ENCODE results near the gene ZBTB32. TPM values are rescaled to one million over a fixed set of nuclear protein-coding genes. Genes with fewer than 3 reads are reported as not detected.
"Not testable (repeated sequence)": the region's sequence is repeated elsewhere in the genome, so short reads cannot be mapped to it uniquely, and the experiment has no call there.

Gene ZBTB32, protein sequence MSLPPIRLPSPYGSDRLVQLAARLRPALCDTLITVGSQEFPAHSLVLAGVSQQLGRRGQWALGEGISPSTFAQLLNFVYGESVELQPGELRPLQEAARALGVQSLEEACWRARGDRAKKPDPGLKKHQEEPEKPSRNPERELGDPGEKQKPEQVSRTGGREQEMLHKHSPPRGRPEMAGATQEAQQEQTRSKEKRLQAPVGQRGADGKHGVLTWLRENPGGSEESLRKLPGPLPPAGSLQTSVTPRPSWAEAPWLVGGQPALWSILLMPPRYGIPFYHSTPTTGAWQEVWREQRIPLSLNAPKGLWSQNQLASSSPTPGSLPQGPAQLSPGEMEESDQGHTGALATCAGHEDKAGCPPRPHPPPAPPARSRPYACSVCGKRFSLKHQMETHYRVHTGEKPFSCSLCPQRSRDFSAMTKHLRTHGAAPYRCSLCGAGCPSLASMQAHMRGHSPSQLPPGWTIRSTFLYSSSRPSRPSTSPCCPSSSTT
- total RNA-seq (ENCODE audit: unreplicated experiment) = not detected
- long read RNA-seq = 0 reads

GRCh38 chr19:35704218-35704617 is at the start of gene ZBTB32:
Gene ZBTB32, plus strand, starts transcription at chr19:35704558. Its CDS starts 10,069 bp downstream, at chr19:35714627.
- H3K4me1 Mint-ChIP-seq (ENCODE audit: low read depth, unreplicated experiment) = no peaks in the 10 kb centered on the region
- peaks cover 7% of the 10 kb centered on the region for H3K27me3 Mint-ChIP-seq (ENCODE audit: unreplicated experiment)
- H3K9me3 Mint-ChIP-seq (ENCODE audit: unreplicated experiment) = peaks cover 4% of the 10 kb centered on the region
- TF ChIP-seq CTCF (IDR thresholded peaks at IDR 0.05; ENCODE audit: partially characterized antibody, unreplicated experiment) = no peak
- no peak for DNase-seq
- no peak within 1 kb of the TSS for H3K27ac Mint-ChIP-seq (ENCODE audit: unreplicated experiment)
- H3K36me3 Mint-ChIP-seq (ENCODE audit: unreplicated experiment) = no peaks in the 10 kb centered on the region
- H3K4me3 Mint-ChIP-seq (ENCODE audit: unreplicated experiment) = no peak within 1 kb of the TSS

DNA sequence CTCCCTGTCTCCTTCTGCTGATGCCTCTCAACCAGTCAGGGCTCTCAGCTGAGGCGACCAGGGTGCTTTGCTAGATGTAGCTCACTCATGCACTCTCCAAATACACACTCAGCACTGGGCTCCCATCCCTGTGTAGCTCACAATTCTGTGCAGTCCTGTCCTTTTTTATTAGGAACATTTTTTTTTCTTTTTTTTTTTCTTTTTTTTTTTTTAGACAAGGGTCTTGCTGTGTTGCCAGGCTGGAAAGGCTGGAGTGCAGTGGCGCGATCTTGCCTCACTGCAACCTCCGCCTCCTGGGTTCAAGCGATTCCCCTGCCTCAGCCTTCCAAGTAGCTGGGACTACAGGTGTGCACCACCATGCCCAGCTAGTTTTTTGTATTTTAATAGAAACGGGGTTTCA is 49.5 kb upstream of the ZBTB32 start:
- not testable (repeated sequence) for H3K27me3 Mint-ChIP-seq (ENCODE audit: unreplicated experiment); H3K4me3 Mint-ChIP-seq (ENCODE audit: unreplicated experiment); H3K27ac Mint-ChIP-seq (ENCODE audit: unreplicated experiment); H3K36me3 Mint-ChIP-seq (ENCODE audit: unreplicated experiment); H3K4me1 Mint-ChIP-seq (ENCODE audit: low read depth, unreplicated experiment); H3K9me3 Mint-ChIP-seq (ENCODE audit: unreplicated experiment); DNase-seq

- H3K4me1 Mint-ChIP-seq (ENCODE audit: low read depth, unreplicated experiment) = no peaks in the 10 kb centered on the region
- no peak for TF ChIP-seq CTCF (IDR thresholded peaks at IDR 0.05; ENCODE audit: partially characterized antibody, unreplicated experiment)
- peaks cover 2% of the 10 kb centered on the region for H3K9me3 Mint-ChIP-seq (ENCODE audit: unreplicated experiment)
- no peak overlapping the region for H3K27ac Mint-ChIP-seq (ENCODE audit: unreplicated experiment)
- no peak overlapping the region for H3K4me3 Mint-ChIP-seq (ENCODE audit: unreplicated experiment)
- H3K36me3 Mint-ChIP-seq (ENCODE audit: unreplicated experiment) = peaks cover 3% of the 10 kb centered on the region
- H3K27me3 Mint-ChIP-seq (ENCODE audit: unreplicated experiment) = no peaks in the 10 kb centered on the region
- DNase-seq = no peak
Measured at GRCh38 chr19:35655600-35655999, 48.8 kb upstream of the ZBTB32 start.

- Mint-ChIP-seq H3K36me3 (ENCODE audit: unreplicated experiment) (peaks cover 3% of the 10 kb centered on the region), H3K9me3 (ENCODE audit: unreplicated experiment) (peaks cover 2% of the 10 kb centered on the region), H3K4me3 (ENCODE audit: unreplicated experiment) (no peak overlapping the region), H3K27ac (ENCODE audit: unreplicated experiment) (no peak overlapping the region), H3K4me1 (ENCODE audit: low read depth, unreplicated experiment) (no peaks in the 10 kb centered on the region), H3K27me3 (ENCODE audit: unreplicated experiment) (no peaks in the 10 kb centered on the region)
- no peak for TF ChIP-seq CTCF (IDR thresholded peaks at IDR 0.05; ENCODE audit: partially characterized antibody, unreplicated experiment)
- no peak for DNase-seq
Measured at GRCh38 chr19:35656700-35657099, 47.7 kb upstream of the ZBTB32 start.

DNA sequence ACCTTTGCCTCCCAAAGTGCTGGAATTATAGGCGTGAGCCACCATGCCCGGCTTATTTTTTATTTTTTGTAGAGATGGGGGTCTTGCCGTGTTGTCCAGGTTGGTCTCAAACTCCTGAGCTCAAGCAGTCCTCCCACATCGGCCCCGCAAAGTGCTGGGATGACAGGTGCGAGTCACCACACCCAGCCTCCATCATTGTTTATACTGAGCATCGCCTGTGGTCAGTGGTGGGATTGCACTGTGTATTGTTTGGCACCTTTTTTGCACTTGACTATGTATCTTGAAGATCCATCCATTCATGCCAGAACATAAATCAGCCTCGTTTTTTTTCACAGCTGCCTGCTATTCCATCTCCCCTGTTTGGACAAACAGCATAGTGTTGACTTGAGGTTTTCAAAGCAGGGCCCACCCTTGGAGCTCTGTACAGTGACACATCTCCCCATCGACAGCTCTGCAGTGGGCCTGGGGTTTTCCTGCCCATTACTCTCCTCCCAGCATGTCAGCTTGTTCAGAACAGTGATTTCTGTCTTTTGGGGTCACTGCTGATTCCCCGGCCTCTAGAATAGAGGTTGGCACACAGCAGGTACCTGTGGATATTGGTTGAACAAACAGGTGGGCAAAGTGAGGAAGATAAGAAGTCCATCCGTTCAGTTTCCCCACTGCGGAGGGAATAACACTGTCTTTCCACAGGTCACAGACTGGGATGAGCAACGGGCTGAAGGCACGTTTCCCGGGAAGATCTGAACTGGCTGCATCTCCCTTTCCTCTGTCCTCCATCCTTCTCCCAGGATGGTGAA is 46.3 kb upstream of the ZBTB32 start:
- H3K27ac Mint-ChIP-seq (ENCODE audit: unreplicated experiment) = peak overlapping the region; percentile 59
- TF ChIP-seq CTCF (IDR thresholded peaks at IDR 0.05; ENCODE audit: partially characterized antibody, unreplicated experiment) = peak; percentile 55
- H3K4me3 Mint-ChIP-seq (ENCODE audit: unreplicated experiment) = no peak overlapping the region
- H3K27me3 Mint-ChIP-seq (ENCODE audit: unreplicated experiment) = peaks cover 2% of the 10 kb centered on the region
- H3K4me1 Mint-ChIP-seq (ENCODE audit: low read depth, unreplicated experiment) = no peaks in the 10 kb centered on the region
- H3K9me3 Mint-ChIP-seq (ENCODE audit: unreplicated experiment) = peaks cover 2% of the 10 kb centered on the region
- no peak for DNase-seq
- H3K36me3 Mint-ChIP-seq (ENCODE audit: unreplicated experiment) = peaks cover 3% of the 10 kb centered on the region

All from glutamatergic neuron (in vitro differentiated cells).